ENCODE results near the gene MOB3A.

MOB3A gene

DNA sequence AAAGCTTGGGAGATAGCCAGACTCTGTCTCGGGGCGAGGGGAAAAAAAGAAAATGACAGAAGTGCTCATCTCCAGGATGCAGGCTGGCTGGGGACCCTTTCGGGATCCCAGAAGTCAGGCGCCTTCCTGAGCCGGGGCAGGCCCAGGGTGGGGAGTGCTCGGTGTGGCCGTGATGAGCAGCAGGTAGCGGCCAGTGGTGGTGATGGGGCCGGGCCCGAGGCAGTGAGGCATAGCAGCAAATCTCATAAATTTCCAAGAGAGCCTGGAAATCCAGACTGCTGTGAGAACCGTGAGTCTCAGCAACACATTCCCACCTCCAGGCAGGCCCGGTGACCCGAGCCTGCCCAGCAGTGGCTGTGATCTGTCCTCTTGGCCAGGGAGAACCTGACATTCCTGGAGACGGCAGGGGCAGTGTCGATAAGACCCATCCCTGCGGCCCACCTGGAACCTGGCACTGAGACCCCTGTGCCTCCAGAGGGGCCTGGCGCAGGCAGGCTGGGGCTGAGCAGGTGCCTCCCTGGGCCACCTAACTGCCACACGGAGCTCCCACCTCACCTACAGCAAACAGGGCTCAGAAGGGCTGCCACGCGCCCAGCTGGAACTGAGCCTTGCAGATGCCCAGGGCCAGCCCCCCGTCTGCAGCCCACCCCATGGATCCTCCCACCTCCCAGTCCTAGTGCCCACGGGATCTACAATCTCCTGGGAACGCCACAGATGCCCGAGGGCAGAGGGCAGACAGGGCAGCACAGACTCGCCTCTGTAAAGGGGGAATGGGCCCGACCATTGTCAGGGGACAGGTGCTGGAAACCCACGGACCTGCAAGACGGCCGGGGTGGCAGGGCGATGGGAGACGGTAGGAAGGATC is 24.0 kb upstream of the MOB3A start:
- TF ChIP-seq, protein P1, sequence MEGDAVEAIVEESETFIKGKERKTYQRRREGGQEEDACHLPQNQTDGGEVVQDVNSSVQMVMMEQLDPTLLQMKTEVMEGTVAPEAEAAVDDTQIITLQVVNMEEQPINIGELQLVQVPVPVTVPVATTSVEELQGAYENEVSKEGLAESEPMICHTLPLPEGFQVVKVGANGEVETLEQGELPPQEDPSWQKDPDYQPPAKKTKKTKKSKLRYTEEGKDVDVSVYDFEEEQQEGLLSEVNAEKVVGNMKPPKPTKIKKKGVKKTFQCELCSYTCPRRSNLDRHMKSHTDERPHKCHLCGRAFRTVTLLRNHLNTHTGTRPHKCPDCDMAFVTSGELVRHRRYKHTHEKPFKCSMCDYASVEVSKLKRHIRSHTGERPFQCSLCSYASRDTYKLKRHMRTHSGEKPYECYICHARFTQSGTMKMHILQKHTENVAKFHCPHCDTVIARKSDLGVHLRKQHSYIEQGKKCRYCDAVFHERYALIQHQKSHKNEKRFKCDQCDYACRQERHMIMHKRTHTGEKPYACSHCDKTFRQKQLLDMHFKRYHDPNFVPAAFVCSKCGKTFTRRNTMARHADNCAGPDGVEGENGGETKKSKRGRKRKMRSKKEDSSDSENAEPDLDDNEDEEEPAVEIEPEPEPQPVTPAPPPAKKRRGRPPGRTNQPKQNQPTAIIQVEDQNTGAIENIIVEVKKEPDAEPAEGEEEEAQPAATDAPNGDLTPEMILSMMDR (IDR thresholded peaks at IDR 0.05), result no peak

DNA sequence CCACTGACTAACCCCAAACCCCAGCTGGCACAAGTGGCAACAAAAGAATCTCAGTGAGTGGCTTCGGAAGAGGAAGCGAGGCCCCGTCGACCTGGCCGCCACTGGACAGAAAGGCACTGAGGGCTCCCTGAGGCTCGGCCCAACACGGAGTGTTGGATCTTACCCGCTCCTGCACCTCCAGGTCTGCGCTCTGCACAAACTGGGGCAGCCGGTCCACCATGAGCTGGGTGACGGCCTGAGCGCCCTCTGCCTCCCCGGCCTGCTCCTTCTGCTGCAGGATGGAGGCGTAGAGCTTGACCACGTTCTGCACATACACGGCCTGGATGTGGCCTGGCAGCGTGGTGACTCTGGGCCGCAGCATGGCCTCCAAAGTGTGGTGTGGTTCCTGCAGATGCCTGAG is 22.3 kb upstream of the MOB3A start:
- TF ChIP-seq, protein P1 (IDR thresholded peaks at IDR 0.05), result no peak

DNA sequence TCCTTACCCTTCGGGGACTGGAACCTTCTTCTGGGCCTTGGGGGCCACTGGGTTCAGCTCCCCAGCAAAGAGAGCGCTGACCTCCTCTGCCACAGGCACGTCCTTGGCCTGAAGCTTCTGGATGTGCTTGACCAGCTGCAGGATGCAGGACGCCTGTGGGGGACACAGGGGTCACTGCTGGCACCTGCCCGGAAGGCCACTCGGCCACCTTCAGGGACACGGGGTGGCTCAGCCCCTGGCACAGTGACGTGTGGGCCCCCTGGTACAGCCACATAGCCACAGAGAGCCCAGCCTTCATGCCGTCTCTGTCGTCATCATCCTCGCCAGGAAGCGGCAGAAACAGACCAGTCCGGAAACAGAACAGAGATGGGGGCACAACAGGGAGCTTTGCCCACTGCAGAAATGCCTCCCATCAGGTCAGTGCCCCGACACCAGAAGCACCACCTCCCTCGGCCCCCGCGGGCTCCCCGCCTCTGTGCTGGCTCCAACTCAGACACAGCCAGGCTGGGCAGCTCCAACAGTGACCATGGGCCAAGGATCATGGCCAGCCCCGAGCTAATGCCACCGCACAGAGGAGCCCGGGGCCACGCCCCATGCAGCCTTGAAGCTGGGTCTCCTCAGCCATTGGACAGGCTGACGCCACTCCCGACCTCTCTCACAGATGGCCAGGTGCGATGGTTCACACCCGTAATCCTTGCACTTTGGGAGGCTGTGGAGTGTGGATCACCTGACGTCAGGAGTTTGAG is 21.3 kb upstream of the MOB3A start:
- TF ChIP-seq, protein P1 (IDR thresholded peaks at IDR 0.05), result no peak

- TF ChIP-seq, protein P1 (IDR thresholded peaks at IDR 0.05), result no peak
Observed at GRCh38 chr19:2116507-2116906, 20.4 kb upstream of the MOB3A start.

DNA sequence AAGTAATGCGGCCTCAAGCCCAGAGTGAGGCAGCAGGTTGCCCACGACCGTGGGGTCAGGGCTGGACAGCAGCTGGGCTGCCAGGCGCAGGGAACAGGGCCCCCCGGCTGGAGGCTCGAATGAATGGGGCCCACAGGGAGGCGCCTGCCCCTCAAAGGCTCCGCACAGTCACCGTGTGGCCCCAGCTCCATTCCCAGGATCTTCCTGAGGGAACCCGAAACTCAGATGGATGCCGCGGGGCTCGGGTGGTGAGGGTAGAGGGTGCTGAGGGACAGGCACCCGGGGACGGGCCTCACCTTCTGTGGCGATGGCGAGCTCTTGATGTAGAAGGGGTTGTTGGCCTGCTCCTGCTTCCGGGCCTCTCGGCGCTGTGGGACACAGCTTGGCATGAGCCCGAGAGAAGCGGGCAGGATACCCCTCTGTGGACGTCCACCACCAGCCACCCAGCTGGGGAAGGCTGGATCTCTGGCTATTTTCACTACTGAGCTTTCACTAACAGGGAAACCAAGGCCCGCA is 19.8 kb upstream of the MOB3A start:
- TF ChIP-seq, protein P1 (IDR thresholded peaks at IDR 0.05), result no peak

GRCh38 chr19:2115324-2115723 is 19.2 kb upstream of the MOB3A start:
- TF ChIP-seq, protein P1 (IDR thresholded peaks at IDR 0.05), result no peak

- TF ChIP-seq, protein P1 (IDR thresholded peaks at IDR 0.05), result no peak
Observed at GRCh38 chr19:2114821-2115220, 18.7 kb upstream of the MOB3A start.

Data from LNCAP (cell line).